DMS79 (cell line): Measurements from ENCODE around the gene NTNG2.
"Not testable (repeated sequence)": the region's sequence is repeated elsewhere in the genome, so short reads cannot be mapped to it uniquely, and the experiment has no call there.

Source experiments
- DNase-seq: peaks from one replicate; lab custom pipeline; 2025; lab: John Stamatoyannopoulos, UW

The NTNG2 gene

DNA sequence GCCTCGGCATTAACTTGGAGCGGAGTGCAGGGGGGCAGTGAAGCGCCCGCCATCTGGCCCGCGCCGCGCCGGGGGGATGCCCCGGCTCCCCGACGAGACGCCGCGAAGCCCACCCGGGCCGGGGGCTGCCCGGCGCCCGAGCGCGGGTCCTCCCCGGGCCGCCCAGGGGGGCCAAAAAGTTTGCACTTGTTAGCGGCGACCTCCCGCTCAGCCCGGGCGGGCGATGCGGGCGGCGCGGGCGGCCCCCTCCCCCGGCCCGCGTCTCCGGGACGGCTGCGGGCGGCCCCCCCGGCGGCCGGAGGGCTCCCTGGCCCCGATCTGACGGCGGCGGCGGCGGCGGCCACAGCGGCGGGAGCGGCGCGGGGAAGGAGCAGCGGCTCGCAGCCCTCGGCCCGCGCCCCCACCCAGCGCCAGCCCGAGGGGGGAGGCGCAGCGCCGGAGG is at the start of gene NTNG2:
NTNG2 (plus strand) TSS at position 316 of the 442 bp plus-strand sequence. CDS start 4,774 bp downstream, outside the sequence.
- DNase-seq = no peak

GRCh38 chr9:132114102-132114707 is 47.7 kb upstream of the NTNG2 start:
- DNase-seq = no peak

DNA sequence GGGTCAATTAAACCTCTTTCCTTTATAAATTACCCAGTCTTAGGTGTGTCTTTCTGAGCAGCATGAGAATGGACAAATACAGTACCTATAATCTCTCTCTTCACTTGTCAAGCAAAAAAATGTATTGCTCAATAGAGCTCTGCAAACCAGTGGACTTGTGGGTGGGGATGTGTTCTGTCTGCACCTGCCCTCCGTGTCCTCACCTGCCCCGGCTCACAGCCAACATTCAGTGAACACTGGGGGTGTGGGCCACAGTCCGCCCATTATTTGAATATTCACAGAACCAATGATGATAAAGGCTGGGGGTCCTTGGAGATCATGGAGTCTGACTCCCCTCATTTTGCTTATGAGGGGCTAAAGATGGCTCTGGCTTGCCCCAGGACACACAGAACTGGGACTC is 45.3 kb upstream of the NTNG2 start:
- DNase-seq = no peak

- DNase-seq = no peak
Measured at GRCh38 chr9:132117694-132118093, 44.2 kb upstream of the NTNG2 start.

DNA sequence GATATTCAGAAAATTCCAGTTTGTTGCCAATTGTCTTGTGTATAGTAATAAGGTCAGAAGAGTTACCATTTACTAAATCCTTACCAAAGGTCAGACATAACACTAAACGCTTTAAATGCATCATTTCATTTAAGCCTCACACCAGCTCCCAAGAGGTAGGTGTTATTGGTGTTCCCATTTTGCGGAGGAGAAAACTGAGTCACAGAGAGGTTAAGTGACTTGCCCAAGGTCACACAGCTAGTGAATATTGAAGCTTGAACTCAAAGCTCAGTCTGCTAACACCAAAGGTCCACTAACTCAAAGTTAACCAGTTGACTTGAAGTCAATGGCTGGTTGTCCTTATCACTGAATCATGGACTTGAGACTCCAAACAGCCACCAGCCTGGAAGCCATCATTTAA is 40.8 kb upstream of the NTNG2 start:
- no peak for DNase-seq

DNA sequence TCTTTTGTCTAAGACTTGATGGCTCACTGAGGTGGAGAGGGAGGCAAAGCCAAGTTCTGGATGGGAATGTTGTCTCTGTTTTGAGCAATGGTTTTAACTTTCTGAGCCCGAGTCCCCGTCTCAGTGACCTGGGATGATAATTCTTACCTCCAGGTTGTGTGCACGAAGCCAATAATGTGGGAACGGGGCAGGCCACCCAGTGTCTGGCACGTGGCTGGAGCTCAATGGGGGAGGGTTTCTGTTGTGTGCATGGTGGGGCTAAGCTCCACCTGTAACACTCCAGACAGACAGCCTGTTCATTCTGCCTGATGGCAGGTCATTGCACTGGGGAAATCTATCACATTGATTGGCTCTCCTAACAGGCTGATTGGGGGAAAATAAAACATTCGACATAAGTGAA is 37.1 kb upstream of the NTNG2 start:
- DNase-seq = no peak

DNA sequence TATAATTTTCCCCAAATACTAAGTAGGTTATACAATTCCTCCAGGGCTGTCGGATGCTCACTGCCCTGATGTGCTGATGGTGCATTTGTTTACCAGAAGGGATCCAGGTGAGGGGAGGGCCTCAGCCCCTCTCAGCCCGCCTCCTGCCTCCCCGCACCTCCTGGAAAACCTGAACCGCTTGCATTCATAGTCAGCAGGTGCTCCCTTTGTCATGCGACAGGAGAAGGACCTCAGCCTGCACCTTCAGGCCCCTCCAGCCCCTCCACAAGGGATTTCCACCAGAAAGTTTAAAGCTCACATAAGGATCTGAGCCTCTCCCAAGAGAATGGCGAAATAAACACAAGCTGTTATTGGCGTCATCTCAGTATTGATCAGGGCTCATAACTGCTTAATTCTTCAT is 36.5 kb upstream of the NTNG2 start:
- no peak for DNase-seq

GRCh38 chr9:132125944-132126679 is 35.7 kb upstream of the NTNG2 start:
- no peak for DNase-seq

GRCh38 chr9:132126680-132127236 is 35.1 kb upstream of the NTNG2 start:
- no peak for DNase-seq

DNA sequence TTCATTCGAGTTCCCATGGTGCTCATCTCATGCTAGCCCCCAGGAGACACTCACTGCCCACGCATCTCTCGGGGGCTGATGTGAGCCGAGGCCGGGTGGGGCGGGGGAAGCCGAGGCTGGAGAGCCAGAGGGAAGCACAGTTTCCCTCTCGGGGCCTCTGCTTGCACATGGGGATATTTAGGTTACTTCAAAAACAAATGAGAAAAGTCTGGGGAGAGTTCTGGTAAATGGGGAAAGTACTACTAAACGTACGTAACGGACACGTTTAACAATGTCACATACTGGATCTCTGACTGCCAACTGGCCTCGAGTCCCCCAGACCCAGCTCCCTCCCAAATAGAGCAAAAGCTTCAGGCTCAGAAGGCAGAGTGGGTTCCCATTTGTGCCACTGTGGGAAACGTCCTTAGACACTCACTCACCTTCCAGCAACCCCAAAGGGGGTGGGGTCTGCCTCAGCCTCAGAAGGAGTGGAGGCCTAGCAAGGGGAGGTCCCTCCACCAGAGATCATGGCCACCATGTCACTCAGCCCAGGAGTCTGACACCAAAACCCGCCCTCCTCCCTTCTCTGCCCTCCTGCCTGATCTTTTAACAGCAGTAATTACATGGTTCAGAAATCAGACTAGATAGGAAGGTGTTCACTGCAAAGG is 33.8 kb upstream of the NTNG2 start:
- no peak for DNase-seq

GRCh38 chr9:132129535-132129934 is 32.3 kb upstream of the NTNG2 start:
- DNase-seq = no peak

GRCh38 chr9:132134085-132134484 is 27.8 kb upstream of the NTNG2 start:
- DNase-seq = not testable (repeated sequence)

GRCh38 chr9:132135456-132135855 is 26.4 kb upstream of the NTNG2 start:
- DNase-seq = no peak

DNA sequence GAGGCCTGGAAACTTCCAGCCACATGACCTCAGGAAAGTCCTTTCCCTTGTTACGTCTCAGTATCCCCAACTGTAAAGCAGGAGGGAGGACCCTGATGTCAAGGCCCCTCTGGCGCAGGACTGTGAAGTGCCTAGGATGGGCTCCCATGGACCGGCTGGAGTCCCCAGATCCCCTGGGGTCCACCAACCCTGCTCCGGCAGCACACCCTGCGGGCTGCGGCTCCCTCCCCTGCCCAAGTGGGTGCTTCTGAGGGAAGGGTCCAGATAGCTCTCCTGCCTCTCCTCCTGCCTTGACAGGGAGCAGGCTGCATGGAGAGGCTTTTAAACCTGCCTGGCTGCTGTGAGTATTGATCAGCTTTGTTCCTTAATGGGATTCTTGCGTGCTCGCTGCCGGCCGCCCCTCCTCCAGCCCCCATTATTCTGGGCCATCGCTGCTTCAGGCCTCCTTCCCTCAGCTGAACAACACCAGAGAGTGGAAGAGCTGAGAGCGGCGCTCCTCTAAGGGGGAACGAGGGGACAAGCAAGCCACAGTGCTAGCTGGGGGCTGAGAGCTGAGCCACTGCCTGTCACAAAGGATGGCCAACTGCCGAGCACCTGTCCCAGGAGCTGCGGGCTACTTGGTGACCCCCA is 25.6 kb upstream of the NTNG2 start:
- no peak for DNase-seq

- DNase-seq = peak; percentile 66
Measured at GRCh38 chr9:132141344-132141947, 20.4 kb upstream of the NTNG2 start.

DNA sequence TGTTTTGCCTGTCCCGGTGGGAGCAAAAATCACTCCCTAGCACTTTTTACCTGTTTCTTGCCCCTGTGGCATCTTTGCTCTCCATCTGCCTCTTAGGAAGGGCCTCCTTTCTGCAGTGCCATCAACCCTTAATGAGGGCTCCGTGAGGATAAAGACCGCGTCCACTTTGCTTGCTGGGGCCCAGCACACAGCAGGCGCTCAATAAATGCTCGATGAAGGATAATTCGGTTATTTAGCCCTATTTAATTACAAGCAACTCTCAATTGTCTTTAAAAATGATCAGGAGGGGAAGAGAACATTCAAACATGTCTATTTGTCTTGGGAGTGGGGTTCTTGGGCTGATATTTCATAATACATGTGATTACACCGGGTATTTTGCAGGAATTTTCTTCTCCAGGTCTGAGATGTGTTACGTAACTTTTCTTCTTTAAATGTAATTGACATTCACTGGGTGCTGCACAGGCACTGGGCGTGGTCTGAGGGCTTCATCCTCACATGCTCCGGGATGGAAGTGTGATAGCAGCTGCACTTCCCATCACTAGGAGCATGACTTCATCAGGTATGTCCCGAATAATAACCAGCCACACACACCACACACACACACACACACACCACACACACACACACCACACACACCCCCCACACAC is 19.8 kb upstream of the NTNG2 start:
- DNase-seq = no peak

DNA sequence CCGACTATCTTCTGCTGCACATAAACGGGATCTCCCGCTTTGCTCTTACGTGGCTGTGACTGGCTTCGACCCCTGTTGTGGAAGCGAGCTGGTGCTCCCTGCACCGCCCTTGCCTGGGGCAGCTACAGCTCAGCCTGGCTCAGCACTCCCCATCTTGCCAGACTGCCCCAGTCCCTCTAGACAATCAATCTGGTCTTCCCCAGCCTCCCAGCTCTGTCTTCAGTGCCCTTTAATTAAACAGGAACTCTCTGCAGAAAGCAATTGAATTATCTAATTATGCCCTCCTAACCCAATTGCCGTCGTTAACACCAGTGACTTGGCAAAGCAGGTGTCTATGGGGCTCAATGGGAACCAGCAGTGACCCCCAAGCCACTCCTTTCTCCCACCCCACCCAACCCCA is 18.9 kb upstream of the NTNG2 start:
- DNase-seq = no peak

DNA sequence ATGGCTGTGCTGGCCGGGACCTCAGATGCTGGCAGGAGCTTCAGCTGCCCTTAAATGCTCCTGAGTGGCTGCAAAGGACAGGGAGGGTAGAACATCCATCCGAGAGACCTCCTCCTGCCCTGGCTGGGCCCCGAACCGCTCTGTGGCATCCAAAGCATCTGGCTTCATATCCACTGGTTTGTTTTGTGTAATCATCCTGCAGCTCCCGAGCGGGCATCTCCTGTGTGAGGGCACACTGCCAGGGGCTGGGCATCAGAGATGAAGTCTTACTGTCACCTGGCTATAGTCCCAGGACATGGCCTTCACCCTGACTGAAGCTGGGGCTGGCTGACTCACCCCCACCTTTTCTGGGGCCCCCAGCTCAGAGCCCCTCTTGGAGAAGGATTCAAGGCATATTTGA is 18.5 kb upstream of the NTNG2 start:
- no peak for DNase-seq

DNA sequence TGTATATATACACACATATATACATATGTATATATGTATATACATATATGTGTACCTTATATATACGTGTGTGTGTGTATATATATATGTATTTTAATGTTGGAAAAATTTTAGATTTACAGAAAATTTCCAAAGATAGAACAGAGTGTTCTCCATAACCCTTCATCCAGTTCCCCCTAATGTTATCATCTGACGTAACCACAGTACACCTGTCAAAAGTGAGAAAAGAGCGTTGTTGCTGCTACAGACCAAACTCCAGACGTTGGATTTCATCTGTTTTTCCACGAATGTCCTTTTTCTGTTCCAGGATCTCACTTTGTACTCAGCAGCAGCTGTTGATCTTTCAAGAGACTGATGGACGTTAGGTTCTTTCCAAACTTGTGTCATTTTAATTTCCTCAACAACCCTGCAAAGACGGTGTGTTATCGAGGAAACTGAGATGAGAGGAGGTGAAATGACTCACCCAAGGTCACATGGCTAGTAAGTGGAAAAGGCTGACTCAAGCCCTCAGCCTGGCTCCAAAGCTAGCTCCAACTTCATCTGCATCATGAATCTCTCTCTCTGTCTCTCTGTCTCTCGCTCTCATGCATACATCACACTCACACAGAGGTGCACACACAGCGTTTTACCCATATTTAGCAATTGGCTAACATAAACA is 17.0 kb upstream of the NTNG2 start:
- DNase-seq = no peak

DNA sequence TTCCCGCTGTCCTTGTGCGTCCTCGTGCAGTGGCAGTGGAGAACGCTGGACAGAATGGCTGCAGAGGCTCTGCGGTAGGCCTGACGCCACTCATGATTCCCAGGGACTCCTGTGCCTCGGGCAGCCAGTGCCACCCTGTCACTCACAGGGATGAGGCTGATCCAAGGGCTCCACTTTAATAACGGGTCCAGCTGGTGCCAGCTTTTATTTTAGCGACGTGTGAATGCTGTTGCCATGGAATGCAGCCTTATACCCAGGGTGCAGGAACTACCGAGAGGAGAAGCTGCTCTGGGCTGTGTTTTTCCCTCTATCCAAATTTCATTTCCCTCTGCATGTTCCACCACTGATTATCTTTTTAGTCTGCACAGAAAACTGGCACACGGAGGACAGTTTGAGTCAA is 15.8 kb upstream of the NTNG2 start:
- DNase-seq = no peak

DNA sequence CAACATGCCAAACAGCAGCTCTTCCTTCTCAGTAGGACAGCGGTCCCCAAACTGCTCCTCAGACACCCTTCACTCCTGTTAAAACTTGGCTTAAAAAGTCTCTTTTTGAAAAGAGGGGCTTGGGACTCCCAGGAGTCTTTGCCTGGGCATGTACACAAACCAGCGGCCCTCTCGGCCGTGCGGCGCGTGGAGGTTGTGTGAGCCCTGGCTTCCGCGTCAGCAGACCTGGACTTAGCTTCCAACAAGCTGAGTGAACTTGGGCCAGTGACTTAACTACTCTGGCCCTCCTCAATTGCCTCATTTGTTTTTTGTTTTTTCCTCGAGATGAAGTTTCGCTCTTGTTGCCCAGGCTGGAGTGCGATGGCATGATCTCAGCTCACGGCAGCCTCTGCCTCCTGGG is 15.3 kb upstream of the NTNG2 start:
- DNase-seq = no peak
